HG02678 (cell line): ENCODE data around the gene ABCA4.

Experiments
- ATAC-seq: cut with Tn5 transposase; IDR thresholded peaks from one replicate; pipeline ENCODE4 v1.9.1; 2021; ENCODE audit warnings: mild to moderate bottlenecking, moderate library complexity; ENCODE audit not compliant: unreplicated experiment

Gene ABCA4

GRCh38 chr1:94084547-94084946 is 36.4 kb downstream of the ABCA4 start:
- no peak for ATAC-seq

GRCh38 chr1:94084085-94084484 is 36.9 kb downstream of the ABCA4 start:
- ATAC-seq, result no peak

- ATAC-seq, result no peak
Measured at GRCh38 chr1:94083681-94084080, 37.3 kb downstream of the ABCA4 start.

GRCh38 chr1:94081566-94082344 is 39.2 kb downstream of the ABCA4 start:
- ATAC-seq, result no peak

- no peak for ATAC-seq
Measured at GRCh38 chr1:94079989-94080388, 41.0 kb downstream of the ABCA4 start.

- no peak for ATAC-seq
Measured at GRCh38 chr1:94079080-94079940, 41.6 kb downstream of the ABCA4 start.

- ATAC-seq, result no peak
Measured at GRCh38 chr1:94072840-94073522, 48.0 kb downstream of the ABCA4 start.

GRCh38 chr1:94071976-94072375 is 49.0 kb downstream of the ABCA4 start:
- no peak for ATAC-seq

- ATAC-seq, result no peak
Measured at GRCh38 chr1:94071391-94071790, 49.6 kb downstream of the ABCA4 start.

GRCh38 chr1:94070865-94071264 is 50.1 kb downstream of the ABCA4 start:
- no peak for ATAC-seq

- ATAC-seq, result no peak
Measured at GRCh38 chr1:94069919-94070285, 51.0 kb downstream of the ABCA4 start.

- ATAC-seq, result no peak
Measured at GRCh38 chr1:94068999-94069918, 51.7 kb downstream of the ABCA4 start.

- ATAC-seq, result no peak
Measured at GRCh38 chr1:94068096-94068998, 52.6 kb downstream of the ABCA4 start.

GRCh38 chr1:94067196-94067595 is 53.8 kb downstream of the ABCA4 start:
- ATAC-seq, result no peak

- ATAC-seq, result no peak
Measured at GRCh38 chr1:94063379-94063778, 57.6 kb downstream of the ABCA4 start.

- peak; percentile 90 for ATAC-seq
Measured at GRCh38 chr1:94061513-94062443, 59.2 kb downstream of the ABCA4 start.

- no peak for ATAC-seq
Measured at GRCh38 chr1:94060720-94061119, 60.2 kb downstream of the ABCA4 start.

GRCh38 chr1:94058766-94059165 is 62.2 kb downstream of the ABCA4 start:
- ATAC-seq, result no peak
